ENCODE data around the gene PTPN1.

Gene PTPN1

GRCh38 chr20:50512323-50512722 is 2.1 kb downstream of the PTPN1 start:
- no peak for DNase-seq

GRCh38 chr20:50513169-50514034 is 3.2 kb downstream of the PTPN1 start:
- DNase-seq = no peak

GRCh38 chr20:50514035-50514337 is 3.8 kb downstream of the PTPN1 start:
- no peak for DNase-seq

- no peak for DNase-seq
Observed at GRCh38 chr20:50514750-50515149, 4.6 kb downstream of the PTPN1 start.

GRCh38 chr20:50515471-50516106 is 5.4 kb downstream of the PTPN1 start:
- DNase-seq = no peak

GRCh38 chr20:50516180-50516934 is 6.2 kb downstream of the PTPN1 start:
- no peak for DNase-seq

GRCh38 chr20:50516935-50517816 is 7.0 kb downstream of the PTPN1 start:
- DNase-seq = no peak

GRCh38 chr20:50517817-50518154 is 7.6 kb downstream of the PTPN1 start:
- no peak for DNase-seq

GRCh38 chr20:50518270-50518721 is 8.1 kb downstream of the PTPN1 start:
- DNase-seq = no peak

GRCh38 chr20:50519036-50519762 is 9.0 kb downstream of the PTPN1 start:
- no peak for DNase-seq

- DNase-seq = no peak
Observed at GRCh38 chr20:50520222-50520880, 10.2 kb downstream of the PTPN1 start.

- DNase-seq = no peak
Observed at GRCh38 chr20:50521221-50522052, 11.3 kb downstream of the PTPN1 start.

- DNase-seq = no peak
Observed at GRCh38 chr20:50522053-50522674, 12.0 kb downstream of the PTPN1 start.

- DNase-seq = no peak
Observed at GRCh38 chr20:50523552-50524167, 13.5 kb downstream of the PTPN1 start.

- no peak for DNase-seq
Observed at GRCh38 chr20:50525681-50526080, 15.5 kb downstream of the PTPN1 start.

- DNase-seq = no peak
Observed at GRCh38 chr20:50526403-50526989, 16.3 kb downstream of the PTPN1 start.

- DNase-seq = no peak
Observed at GRCh38 chr20:50527068-50527605, 17.0 kb downstream of the PTPN1 start.

GRCh38 chr20:50528129-50528528 is 17.9 kb downstream of the PTPN1 start:
- no peak for DNase-seq
